NCI-H446 (cell line): ENCODE measurements around the gene CFAP57.
A peak's percentile ranks its signal among the peaks of the same experiment; 100 is the strongest.

ENCODE experiments used
- DNase-seq, 2 experiments: peaks; one replicate each; lab custom pipeline; 2025; lab: John Stamatoyannopoulos, UW

CFAP57 gene

DNA sequence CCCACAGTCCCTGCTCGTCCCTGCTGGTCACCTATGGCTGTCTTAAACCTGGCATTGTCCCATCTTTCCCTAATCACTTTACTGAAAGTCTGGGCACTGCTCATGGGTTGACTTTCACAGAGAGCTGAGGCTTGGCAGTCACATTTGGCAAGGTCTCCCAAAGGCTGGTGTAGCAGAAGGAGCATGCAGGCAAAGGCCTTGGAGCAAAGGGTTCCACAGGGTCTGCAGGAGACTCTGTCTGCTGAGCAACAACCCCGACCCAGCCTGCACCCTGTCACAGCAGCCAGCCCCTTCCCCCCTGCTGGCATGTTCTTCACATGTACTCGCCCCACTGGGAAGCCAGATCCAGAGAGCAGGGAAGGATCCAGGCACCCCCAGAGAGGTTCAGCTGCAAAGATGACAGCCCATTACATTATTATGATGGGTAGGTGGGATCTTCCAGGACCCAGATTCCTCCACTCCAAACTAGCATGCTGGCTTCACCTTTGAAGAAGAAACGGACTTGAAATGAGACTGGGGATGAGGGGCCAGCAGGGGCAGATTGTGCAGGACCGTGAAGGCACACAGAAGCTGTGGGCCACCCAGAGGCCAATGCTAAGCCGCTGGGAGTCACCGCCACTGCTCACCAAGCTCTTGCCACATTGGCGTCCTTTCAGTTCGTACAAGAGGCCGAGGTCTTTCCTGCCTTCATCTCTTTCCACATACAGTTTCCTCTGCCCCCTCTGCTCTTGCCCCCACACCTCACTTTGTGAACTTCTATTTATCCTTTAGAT, 83.5 kb downstream of the CFAP57 start:
- DNase-seq: peak in 1 of 2 experiments; percentile 37

DNA sequence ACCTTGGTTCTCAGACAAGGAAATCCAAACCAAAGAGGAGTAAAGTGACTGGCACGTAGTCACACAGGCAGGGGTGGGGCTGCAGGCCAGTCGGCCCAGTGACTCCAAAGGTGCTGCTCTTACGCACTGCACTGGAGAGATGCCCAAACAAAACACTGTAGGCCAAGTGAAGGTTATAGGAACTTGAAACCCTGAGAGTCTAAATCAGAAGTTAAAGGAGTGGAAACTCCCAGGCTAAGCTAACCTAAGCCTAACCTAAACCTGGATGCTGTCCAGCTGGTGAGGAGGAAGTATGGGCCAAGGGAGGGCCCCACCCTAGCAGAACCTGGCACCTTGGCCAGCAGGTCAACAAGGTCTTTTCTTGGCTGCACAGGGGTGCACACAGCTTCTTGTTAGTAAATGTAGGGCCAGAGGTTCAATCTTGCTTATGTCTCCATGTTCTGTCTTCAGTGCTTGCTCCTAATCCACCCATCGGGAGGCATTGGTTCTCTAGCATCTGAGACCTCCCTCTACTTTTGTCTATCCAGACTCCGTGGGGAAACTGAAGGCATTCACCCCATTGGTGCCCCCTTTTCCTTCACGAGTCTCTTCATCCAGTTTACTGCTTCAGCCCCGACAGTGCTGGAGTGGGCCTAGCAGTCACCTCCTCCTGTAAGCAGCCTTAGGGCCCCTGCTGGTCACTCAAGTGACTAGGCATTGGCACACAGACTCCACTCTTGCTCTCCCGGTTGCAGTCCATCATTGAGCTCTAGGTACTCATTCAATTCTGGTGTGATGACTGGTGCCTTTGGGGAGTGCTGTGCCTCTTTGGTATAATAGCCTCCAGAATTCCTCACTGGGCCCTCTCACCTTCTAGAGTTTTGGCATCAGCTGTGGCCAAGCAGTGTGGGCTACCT, 84.8 kb downstream of the CFAP57 start:
- DNase-seq: no peak

DNA sequence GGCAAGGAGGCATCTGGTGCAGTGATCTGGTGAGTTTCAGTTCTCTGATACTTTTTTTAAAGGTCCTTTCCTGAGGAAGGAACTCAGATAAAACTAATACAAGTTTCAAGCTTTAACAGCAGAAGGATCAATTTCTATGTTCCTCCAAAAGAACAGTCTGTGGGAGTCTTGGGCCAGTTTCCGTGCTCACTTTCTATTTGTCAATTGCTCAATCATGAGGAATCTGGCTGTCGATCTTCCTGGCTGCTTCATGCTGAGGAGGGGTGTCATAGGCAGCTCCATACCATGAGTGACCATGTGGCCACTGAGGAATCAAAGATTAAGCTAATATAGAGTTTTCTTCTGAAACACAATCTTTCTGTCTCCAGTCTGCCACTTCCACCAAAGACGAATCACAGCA, 86.2 kb downstream of the CFAP57 start:
- DNase-seq: no peak

DNA sequence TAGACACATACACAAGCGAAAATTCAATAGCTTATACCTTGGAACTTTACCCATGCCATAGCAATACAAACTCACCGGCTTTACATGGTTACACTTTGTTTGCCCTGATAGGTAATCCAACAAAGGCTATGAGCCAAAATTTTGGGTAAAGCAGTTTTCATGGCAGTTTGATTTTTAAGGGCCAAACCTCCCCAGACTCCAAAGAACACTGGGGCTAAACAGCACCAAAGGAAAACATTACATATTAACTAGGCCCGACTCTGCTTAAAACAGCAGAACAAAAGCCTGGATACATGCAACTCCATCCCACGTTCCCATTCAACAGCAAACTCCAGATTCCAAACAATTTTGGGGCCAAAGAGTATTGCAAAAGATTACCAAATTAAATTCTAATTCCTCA, 93.3 kb downstream of the CFAP57 start:
- no peak for DNase-seq

DNA sequence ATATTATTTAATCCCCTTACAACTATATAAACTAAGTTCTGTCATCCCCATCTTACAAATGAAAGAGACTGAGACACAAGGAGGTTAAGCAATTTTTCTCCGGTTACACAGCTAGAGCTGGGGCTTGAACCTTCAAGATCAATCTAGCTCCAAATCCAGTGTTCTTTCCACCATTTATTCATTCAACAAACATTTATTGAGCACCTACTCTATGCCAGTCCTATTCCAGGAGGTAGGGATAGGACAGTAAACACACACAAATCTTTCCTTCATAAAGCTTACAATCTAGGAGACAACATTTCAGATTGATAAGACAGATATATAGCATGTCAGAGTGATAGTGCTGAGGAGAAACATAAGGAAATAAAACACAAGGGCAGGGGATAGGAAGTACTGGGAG, 94.8 kb downstream of the CFAP57 start:
- no peak for DNase-seq

DNA sequence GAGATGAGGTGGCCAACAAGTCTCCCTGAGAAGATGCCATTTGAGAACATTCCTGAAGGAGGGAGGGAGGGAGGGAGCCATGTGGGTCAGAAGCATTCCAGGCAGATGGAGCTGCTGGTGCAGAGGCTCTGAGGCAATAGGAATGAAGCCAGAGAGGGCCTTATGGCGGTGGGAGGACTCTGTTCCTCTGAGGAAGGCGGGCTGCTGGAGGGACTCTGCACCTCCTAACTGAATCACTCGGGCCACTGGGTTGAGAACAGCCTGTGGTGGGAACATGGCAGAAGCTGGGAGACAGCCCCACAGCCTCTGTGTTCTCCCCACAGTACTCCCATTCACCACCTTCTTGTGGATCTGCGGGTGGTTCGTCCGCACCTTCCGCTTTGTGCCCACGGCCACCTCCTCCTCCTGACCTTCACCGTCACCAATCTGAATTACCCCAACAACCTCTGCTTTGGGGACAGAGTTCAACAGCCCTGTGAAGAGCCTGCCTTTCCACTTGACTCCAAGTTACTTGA, 95.2 kb downstream of the CFAP57 start:
- peak in 1 of 2 experiments; percentile 7 for DNase-seq

DNA sequence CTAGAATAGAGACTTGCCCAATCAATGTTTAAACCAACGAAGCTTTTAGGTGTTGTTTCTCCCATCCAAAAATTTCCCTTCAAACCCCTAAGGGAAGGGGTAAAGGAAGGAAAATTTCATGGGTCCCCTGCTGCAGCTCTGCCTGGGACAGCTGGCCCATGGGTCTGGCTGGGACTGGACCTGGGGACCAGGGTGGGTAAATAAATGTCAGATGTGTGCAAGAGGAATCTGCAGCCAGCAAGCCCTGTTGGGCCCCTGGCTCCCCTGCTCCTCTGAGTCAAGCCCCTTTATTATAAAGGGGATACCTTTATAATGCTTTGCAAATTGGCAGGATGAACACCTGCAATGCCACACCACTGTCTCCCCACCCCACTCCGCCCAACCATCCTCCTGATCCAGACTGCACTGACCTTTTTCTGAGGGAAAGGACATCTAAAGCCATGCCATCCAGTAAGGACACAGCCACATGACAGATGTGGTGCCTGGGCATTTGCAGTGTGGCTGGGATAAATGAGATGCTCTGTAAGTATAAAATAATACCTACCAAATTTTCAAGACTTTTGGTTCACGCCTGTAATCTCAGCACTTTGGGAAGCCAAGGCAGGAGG, 95.8 kb downstream of the CFAP57 start:
- no peak for DNase-seq

DNA sequence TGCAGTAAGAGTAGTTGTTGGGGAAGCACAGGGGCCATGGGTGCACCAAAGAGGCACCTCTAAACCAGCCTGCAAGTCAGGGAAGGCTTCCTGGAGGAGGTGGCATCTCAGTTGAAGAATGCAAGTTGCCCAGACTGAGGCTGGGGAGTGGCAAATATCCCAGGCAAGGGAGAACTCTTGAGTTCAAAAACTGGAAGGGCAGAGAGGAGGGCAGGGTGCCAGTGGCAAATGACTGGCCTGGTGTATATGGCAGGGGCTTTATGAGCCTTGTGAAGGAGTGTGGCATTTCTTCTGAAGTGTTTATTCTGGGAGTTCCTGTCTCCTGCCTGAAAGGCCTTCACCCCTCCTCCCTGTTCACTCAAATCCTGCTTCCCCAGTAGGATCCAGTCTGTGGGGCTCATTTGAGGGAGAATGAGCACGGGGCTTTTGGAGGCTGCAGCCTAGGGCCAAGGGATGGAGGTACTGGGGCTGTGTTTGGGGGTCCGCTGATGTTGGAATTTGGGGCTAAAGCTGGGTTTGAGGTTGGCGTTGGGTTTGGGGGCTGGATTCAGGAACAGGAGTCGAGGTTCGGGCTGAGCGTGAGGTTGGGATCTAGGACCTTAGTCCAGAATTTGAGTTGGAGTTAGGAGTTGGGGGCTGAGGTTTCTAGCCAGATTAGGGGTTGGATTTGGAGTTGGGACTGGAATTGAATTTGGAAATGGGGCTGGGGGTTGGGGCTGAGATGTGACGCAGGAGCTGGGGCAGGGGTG, 97.7 kb downstream of the CFAP57 start, which contains the start of gene TMEM125:
TSS of gene TMEM125 (plus strand) at position 357 of the 749 bp plus-strand sequence. CDS start 2,740 bp downstream, outside the sequence.
- DNase-seq: no peak

DNA sequence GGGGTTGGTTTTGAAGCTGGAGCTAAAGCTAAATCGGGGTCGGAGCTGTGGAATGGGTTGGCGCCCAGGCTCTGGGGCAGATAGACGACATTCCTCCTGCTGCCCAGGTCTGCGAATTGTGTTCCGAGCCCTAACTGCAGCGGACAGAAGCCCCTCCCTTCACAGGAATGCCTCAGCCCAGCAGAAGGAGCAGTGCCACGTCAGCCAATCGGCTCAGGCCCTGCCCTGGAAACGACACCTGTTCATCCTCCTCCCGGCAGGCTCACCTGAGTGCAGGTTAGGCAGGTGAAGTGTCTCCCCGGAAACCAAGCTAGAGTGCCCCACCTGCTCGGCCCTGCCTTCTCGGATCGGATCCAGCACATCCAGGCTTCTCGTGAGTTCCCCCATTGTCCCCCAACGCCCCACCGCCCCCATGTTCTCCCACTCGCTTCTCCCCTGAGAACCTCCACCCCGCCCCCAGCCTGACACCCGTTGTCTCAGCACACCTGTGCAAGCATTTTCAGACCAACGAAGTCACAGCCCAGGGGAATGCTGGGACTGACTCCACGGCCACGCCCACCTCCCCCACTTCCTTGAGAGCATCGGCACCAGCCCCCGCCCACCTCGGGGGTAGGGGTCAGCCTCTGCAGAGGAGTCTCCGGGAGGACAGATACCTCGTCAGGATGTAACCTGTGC, 98.4 kb downstream of the CFAP57 start:
- DNase-seq: no peak

DNA sequence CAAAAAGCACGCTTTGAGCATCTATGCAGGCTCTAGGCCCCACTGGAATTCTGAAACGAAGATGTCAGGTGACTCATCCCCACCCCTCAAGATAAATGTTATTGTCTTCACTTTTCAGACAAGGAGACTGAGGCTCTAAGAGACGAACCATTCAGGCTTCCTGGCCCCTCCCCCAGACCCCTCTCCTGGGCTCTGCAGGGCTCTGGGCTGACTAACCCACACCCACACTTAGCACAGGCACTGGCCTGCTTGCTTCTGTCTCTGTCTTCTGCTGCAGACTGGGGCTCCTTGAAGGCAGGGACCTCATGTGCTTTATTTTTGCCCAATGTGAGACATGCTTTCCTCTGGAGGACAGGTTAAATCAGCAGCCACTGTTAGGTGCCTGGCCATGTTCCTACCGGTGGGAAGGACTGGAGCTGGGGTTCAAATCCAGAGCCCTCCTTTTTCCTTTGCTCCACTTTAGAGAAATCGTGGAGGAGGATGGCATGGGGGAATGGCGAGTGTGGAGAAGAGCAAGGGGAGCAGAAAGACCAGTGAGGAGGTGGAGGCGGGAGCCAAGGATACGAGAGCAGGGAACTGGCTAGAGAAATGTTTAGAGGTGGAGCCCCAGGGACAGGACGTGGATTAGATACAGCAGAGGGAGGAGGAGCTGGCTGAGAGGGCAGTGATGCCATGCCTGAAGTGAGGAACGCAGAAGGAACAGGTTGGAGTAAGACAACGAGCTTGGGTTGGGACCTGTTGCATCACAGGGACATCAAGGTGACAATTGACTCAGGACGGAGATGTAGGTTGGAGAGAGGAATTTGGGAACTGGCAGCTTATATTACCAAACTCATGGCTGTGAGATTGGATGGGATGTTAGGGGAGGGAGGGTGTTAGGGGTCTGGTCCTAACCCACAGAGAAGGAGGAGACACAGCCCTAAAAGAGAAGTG, 99.3 kb downstream of the CFAP57 start:
- no peak for DNase-seq

DNA sequence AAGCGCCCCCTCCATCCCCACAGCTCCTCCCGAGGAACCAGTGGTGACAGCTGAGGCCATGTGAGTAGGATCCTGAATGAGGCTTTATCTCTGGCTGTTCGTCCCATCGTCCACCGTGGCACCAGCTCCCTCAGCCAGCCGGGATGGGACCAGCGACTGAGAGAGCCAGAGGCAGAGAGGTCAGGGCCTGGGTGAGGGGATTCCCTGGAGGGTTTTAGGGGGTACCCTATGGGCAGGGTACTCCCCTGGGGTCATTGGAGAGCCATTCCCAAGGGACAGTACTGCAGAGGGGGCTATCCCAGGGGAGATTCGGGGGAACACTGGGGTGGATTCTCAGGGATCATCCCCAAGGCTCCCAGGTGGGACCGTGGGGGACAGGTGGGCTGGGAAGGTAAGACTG, 100.0 kb downstream of the CFAP57 start:
- DNase-seq: no peak

DNA sequence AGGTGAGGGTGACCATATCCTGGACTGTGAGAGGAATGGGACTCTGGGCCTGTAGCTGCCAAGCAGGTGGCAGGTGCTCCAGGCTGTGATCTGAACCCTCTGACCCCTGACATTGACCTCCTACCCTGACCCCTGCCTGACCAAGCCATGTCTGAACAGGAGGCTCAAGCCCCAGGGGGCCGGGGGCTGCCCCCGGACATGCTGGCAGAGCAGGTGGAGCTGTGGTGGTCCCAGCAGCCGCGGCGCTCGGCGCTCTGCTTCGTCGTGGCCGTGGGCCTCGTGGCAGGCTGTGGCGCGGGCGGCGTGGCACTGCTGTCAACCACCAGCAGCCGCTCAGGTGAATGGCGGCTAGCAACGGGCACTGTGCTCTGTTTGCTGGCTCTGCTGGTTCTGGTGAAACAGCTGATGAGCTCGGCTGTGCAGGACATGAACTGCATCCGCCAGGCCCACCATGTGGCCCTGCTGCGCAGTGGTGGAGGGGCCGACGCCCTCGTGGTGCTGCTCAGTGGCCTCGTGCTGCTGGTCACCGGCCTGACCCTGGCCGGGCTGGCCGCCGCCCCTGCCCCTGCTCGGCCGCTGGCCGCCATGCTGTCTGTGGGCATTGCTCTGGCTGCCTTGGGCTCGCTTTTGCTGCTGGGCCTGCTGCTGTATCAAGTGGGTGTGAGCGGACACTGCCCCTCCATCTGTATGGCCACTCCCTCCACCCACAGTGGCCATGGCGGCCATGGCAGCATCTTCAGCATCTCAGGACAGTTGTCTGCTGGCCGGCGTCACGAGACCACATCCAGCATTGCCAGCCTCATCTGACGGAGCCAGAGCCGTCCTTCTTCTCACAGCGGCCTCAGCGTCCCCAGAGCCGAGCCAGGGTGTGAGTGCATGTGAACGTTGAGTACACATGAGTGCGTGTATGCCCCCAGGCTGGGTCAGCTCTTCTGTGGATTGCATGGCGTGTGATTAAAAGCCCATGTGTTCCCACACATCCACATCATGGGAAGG, 100.7 kb downstream of the CFAP57 start:
- no peak for DNase-seq

DNA sequence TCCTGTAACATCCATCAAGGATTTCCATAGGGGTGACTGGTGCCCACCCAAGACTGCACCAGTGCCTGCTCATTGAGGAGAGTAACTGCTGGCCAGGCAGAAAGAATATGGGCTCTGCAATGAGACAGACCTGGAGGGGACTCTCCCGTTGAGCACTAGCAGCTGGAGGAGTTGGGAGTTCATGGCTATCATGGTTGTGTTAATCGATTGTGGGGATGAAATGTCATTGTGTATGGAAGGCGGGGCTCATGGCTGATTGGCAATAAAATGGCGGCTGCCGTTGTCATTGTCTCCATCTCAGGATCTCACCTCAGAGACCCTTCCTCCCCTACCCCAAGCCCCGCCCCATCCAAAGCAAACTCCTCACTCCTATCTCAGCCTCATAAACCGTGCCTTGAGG, 101.6 kb downstream of the CFAP57 start:
- no peak for DNase-seq

DNA sequence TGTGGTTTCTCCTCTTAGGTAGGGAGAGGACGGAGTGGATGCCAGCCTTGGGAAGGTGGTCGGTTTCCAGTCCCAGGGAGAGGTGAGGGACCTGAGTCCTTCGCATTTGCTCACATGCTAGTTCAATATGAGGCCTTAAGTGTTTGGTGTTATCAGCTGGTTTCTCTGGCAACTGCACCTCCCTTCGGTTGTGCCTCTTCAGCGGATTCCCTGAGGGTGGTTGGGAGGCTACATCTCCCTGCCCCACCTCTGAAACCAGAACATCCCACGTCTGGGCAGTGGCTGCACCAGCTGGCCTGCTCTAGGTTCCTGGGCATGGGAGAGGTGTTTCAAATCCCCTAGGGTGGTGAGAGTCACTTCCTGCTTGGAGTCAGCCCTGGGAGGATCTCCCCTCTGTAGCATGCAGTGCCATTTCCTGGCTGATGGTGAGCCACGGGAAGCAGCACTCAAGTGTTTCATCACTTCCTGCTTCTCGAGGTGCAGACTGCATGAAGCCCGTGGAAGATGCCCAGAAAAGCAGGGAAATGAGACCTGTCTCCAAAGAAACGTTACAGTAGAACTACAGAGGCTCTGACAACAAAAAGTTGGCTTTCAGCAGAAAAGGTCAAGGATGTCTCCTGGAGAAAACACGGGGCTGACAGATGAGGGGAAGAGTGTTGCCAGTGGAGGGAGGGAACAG, 102.1 kb downstream of the CFAP57 start:
- DNase-seq: peak in 1 of 2 experiments; percentile 13

DNA sequence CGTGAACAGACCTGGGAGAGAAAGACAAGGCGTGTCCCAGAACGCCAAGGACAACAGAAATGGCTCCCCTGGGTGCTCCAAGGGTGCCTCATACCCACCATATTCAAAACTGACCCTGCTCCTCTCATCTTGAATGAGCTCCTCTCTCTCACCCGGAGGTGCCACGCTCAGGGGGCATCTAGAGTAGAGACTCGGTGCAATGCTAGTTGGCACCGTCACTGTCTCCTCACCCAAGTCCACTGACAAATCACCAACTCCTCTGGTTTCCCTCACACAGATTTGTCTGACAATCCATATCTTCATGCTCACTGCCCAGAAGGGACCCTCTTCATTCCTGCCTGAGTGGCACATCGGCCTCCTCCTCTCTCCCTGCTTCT, 102.7 kb downstream of the CFAP57 start:
- DNase-seq: no peak

DNA sequence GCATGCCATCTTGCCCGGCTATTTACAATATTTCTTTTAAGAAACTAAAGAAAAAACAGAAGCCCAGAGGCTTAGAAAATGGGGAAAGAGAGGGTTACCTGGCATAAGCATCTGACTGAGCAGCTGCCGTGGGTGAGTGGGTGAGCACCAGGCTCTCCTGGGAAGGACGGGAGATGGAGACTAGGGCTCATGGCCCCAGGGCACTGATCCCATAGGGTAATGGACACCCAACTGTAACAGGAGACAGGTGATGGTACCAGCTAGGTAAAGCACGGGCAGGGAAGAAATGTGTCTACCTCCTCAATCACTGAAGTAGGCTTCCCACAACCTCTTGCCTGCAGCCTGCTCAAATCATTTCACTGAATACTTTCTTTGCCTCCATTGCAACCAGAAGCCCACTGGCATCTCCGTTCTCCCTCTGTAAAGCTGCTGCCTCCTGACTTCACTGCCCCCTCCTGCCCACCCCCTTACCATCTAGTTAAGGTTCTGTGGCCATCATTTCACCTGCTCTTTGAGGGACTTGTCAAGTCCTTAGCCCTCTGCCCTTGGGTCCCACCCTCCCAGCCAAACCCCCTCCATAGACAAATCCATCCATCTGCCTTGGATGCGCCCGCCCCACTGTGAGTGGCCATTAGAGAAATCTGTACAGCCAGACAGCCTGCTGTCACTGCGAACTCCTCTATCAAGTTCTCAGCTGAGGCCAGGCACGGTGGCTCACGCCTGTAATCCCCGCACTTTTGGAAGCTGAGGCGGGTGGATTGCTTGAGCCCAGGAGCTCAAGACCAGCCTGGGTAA, 103.9 kb downstream of the CFAP57 start:
- no peak for DNase-seq

DNA sequence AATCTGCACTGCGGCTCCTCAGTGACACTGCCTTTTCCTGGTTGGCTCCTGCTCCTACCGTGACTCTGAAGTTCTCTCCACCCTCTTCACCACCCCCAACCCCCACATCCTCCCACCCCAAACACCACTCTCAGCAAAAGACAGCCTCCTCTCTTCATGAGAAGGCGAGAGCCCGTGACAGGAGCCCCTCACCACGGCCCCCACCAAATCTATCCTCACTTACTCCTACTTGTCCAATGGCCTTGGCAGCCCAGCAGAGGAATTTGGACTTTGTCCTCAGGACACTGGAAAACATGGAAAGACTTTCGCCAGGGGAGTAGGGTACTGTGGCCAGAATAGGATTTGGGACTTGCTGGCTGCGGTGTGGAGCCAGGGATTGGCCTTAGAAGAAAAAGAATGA, 104.5 kb downstream of the CFAP57 start:
- DNase-seq: no peak
